ENCODE data around the gene MICAL2. TPM values are rescaled to one million over a fixed set of nuclear protein-coding genes. Genes with fewer than 3 reads are reported as not detected.

MICAL2 gene
- total RNA-seq, 1 experiment from 2014 or later: 191 TPM

- Mint-ChIP-seq H3K27ac (ENCODE audit: unreplicated experiment) (peak overlapping the region; percentile 35), H3K4me3 (ENCODE audit: low read depth, unreplicated experiment) (no peak overlapping the region), H3K4me1 (ENCODE audit: low read depth, unreplicated experiment) (peaks cover 16% of the 10 kb centered on the region), H3K9me3 (ENCODE audit: low read depth, unreplicated experiment) (no peaks in the 10 kb centered on the region), H3K36me3 (ENCODE audit: insufficient read depth, unreplicated experiment) (peaks cover 36% of the 10 kb centered on the region), H3K27me3 (ENCODE audit: unreplicated experiment) (no peaks in the 10 kb centered on the region)
- intact Hi-C loops (cut with micrococcal nuclease; ENCODE audit: unreplicated experiment): no loop called here
- TF ChIP-seq CTCF (IDR thresholded peaks at IDR 0.05; ENCODE audit: unreplicated experiment): no peak
- BruUV-seq (replicated peaks): no TSS peak
- DNase-seq: no peak
- CTCF ChIA-PET: interaction anchor here (0.6 kb wide), 1 partner anchor 383 kb away, joined by 3 read pairs; no protein-coding TSS in a partner anchor
Observed at GRCh38 chr11:12188548-12189317, 78.3 kb downstream of the MICAL2 start.

- H3K27me3 Mint-ChIP-seq (ENCODE audit: unreplicated experiment): no peaks in the 10 kb centered on the region
- intact Hi-C loops (cut with micrococcal nuclease; ENCODE audit: unreplicated experiment): no loop called here
- no peak overlapping the region for H3K27ac Mint-ChIP-seq (ENCODE audit: unreplicated experiment)
- no peaks in the 10 kb centered on the region for H3K9me3 Mint-ChIP-seq (ENCODE audit: low read depth, unreplicated experiment)
- CTCF ChIA-PET: interaction anchor here (1.1 kb wide), 1 partner anchor 10 kb away, joined by 3 read pairs; no protein-coding TSS in a partner anchor
- H3K4me1 Mint-ChIP-seq (ENCODE audit: low read depth, unreplicated experiment): peaks cover 16% of the 10 kb centered on the region
- TF ChIP-seq CTCF (IDR thresholded peaks at IDR 0.05; ENCODE audit: unreplicated experiment): no peak
- BruUV-seq (replicated peaks): no TSS peak
- no peak overlapping the region for H3K4me3 Mint-ChIP-seq (ENCODE audit: low read depth, unreplicated experiment)
- peaks cover 40% of the 10 kb centered on the region for H3K36me3 Mint-ChIP-seq (ENCODE audit: insufficient read depth, unreplicated experiment)
- DNase-seq: no peak
Observed at GRCh38 chr11:12189543-12190235, 79.3 kb downstream of the MICAL2 start.

DNA sequence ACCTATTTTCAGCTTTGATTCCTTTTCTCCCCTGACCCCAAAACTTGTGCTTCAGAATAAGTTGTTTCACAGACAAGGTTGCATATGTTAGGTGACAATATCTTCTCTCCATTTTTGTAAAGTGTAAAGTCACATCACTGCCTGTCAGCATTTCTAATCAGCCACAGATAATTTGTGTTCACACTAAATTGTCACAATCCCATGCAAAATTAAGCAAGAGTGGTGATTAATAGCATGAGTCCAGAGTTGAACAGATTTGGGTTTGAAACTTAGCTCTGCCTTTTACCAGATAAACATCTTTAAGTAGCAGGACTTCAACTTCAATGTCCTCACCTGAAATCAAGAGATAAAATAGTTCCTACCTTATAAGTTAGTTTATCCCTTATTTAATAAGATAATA lies 80.1 kb downstream of the MICAL2 start:
- no peaks in the 10 kb centered on the region for H3K9me3 Mint-ChIP-seq (ENCODE audit: low read depth, unreplicated experiment)
- intact Hi-C loops (cut with micrococcal nuclease; ENCODE audit: unreplicated experiment): no loop called here
- H3K4me3 Mint-ChIP-seq (ENCODE audit: low read depth, unreplicated experiment): no peak overlapping the region
- no TSS peak for BruUV-seq (replicated peaks)
- H3K4me1 Mint-ChIP-seq (ENCODE audit: low read depth, unreplicated experiment): peaks cover 16% of the 10 kb centered on the region
- peaks cover 36% of the 10 kb centered on the region for H3K36me3 Mint-ChIP-seq (ENCODE audit: insufficient read depth, unreplicated experiment)
- no peak for TF ChIP-seq CTCF (IDR thresholded peaks at IDR 0.05; ENCODE audit: unreplicated experiment)
- no peak overlapping the region for H3K27ac Mint-ChIP-seq (ENCODE audit: unreplicated experiment)
- CTCF ChIA-PET: interaction anchor here (1.1 kb wide), 1 partner anchor 11 kb away, joined by 3 read pairs; no protein-coding TSS in a partner anchor
- no peak for DNase-seq
- no peaks in the 10 kb centered on the region for H3K27me3 Mint-ChIP-seq (ENCODE audit: unreplicated experiment)

- TF ChIP-seq CTCF (IDR thresholded peaks at IDR 0.05; ENCODE audit: unreplicated experiment): no peak
- no peak overlapping the region for H3K27ac Mint-ChIP-seq (ENCODE audit: unreplicated experiment)
- peaks cover 17% of the 10 kb centered on the region for H3K4me1 Mint-ChIP-seq (ENCODE audit: low read depth, unreplicated experiment)
- CTCF ChIA-PET: interaction anchor here (1.1 to 1.2 kb wide), 3 partner anchors 9 to 11 kb away, joined by 3 read pairs; no protein-coding TSS in a partner anchor
- peaks cover 36% of the 10 kb centered on the region for H3K36me3 Mint-ChIP-seq (ENCODE audit: insufficient read depth, unreplicated experiment)
- BruUV-seq (replicated peaks): no TSS peak
- no peak for DNase-seq
- H3K27me3 Mint-ChIP-seq (ENCODE audit: unreplicated experiment): no peaks in the 10 kb centered on the region
- intact Hi-C loops (cut with micrococcal nuclease; ENCODE audit: unreplicated experiment): no loop called here
- H3K9me3 Mint-ChIP-seq (ENCODE audit: low read depth, unreplicated experiment): no peaks in the 10 kb centered on the region
- no peak overlapping the region for H3K4me3 Mint-ChIP-seq (ENCODE audit: low read depth, unreplicated experiment)
Observed at GRCh38 chr11:12192794-12193514, 82.6 kb downstream of the MICAL2 start.
